ENCODE results near the gene TEKT5. TPM values are rescaled to one million over a fixed set of nuclear protein-coding genes. Genes with fewer than 3 reads are reported as not detected.

The TEKT5 gene
- total and polyA plus RNA-seq, 9 of the 15 experiments (the other 6 are each of a cell fraction or from before 2014, with no cell fraction given), result 0.10 to 0.19 TPM; not detected in 7

DNA sequence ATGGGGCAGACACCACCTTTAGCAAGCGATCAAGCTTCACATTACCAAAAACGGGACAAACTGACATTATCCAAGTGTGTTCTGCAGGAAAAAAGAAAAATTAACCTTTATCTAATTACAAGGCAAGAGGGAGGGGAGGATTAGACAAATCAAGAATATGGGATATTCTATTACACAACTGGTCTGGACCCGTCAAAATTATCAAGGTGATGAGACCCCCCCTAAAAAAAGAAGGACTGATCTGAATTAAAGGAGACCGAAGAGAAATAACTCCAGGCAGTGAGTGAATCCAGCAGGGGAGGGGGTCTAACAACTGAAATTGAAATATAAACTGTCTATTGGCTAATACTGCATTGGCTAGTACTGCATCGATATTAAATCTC lies 48.5 kb upstream of the TEKT5 start:
- Histone ChIP-seq H3K36me3 (ENCODE audit: control insufficient read depth, insufficient read depth, low read length) (peaks cover 28% of the 10 kb centered on the region; the same call in 2 of the 3 replicates), H3K4me1 (replicated peaks in 1 of 2; ENCODE audit: control insufficient read depth in 2 of 2, insufficient read depth in 2 of 2, low read length in 2 of 2) (peaks cover 30 to 31% of the 10 kb centered on the region in 2 experiments), H3K27me3 (ENCODE audit: control insufficient read depth in 2 of 2, insufficient read depth in 2 of 2, low read length in 2 of 2) (no peaks in the 10 kb centered on the region), H3K9ac (ENCODE audit: insufficient read depth in 1 of 2, low read depth in 2 of 2, low read length in 2 of 2) (peak overlapping the region in 1 of 2 experiments; percentile 95; a peak in 3 of 4 replicates), H3K4me2 (ENCODE audit: insufficient read depth, low read length) (peak overlapping the region; percentile 81), H3K79me2 (ENCODE audit: control insufficient read depth, insufficient read depth, low read length) (peaks cover 9% of the 10 kb centered on the region; the same call in 2 of the 3 replicates), H2AFZ (ENCODE audit: low read depth, low read length) (peak overlapping the region; percentile 98), H3K4me3 (peak overlapping the region; percentile 66), H3K9me1 (ENCODE audit: control insufficient read depth, insufficient read depth, low read length) (no peaks in the 10 kb centered on the region), H3K27ac (ENCODE audit: extremely low read depth, low read depth, low read length) (peak overlapping the region; percentile 99), H4K20me1 (replicated peaks; ENCODE audit: control insufficient read depth, insufficient read depth, low read length) (no peaks in the 10 kb centered on the region), H3K9me3 (replicated peaks; ENCODE audit: control insufficient read depth, insufficient read depth, low read depth, low read length) (no peaks in the 10 kb centered on the region)
- FAIRE-seq (no peak), DNase-seq (ENCODE audit: extremely low read depth in 1 of 4, low spot score in 3 of 4) (no peak), ATAC-seq (no peak)
- in situ Hi-C loops (cut with MboI) (loop anchor here (5.0 kb wide), 1 partner anchor 491 kb away; no protein-coding TSS in a partner anchor), intact Hi-C loops (cut with micrococcal nuclease) (no loop called here)
- WGBS (ENCODE audit: insufficient coverage, low coverage, missing lambda C conversion rate), result 9% methylated on average over 5 of the region's 5 CpGs
- POLR2A ChIA-PET, result interaction anchor here (1.9 kb wide), 1 partner anchor 10 kb away, joined by 21 read pairs; no protein-coding TSS in a partner anchor
- CTCF ChIA-PET (ENCODE audit: low intra/inter-chr PET ratio), result no interaction called here
- no peak for TF ChIP-seq CEBPG (CRISPR knock-in tag; IDR thresholded peaks at IDR 0.05)
- peak in 1 of 2 experiments; percentile 39; a peak in 2 of 4 replicates for TF ChIP-seq CEBPG (tag; conservative IDR thresholded peaks at IDR 0.05 in 1 of 2, IDR thresholded peaks at IDR 0.05 in 1 of 2)
- peak; percentile 18; the same call in 1 of the 2 replicates for TF ChIP-seq CEBPB (tag; IDR thresholded peaks at IDR 0.05)
- TF ChIP-seq, protein P1, sequence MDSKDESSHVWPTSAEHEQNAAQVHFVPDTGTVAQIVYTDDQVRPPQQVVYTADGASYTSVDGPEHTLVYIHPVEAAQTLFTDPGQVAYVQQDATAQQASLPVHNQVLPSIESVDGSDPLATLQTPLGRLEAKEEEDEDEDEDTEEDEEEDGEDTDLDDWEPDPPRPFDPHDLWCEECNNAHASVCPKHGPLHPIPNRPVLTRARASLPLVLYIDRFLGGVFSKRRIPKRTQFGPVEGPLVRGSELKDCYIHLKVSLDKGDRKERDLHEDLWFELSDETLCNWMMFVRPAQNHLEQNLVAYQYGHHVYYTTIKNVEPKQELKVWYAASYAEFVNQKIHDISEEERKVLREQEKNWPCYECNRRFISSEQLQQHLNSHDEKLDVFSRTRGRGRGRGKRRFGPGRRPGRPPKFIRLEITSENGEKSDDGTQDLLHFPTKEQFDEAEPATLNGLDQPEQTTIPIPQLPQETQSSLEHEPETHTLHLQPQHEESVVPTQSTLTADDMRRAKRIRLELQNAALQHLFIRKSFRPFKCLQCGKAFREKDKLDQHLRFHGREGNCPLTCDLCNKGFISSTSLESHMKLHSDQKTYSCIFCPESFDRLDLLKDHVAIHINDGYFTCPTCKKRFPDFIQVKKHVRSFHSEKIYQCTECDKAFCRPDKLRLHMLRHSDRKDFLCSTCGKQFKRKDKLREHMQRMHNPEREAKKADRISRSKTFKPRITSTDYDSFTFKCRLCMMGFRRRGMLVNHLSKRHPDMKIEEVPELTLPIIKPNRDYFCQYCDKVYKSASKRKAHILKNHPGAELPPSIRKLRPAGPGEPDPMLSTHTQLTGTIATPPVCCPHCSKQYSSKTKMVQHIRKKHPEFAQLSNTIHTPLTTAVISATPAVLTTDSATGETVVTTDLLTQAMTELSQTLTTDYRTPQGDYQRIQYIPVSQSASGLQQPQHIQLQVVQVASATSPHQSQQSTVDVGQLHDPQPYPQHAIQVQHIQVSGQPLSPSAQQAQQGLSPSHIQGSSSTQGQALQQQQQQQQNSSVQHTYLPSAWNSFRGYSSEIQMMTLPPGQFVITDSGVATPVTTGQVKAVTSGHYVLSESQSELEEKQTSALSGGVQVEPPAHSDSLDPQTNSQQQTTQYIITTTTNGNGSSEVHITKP (IDR thresholded peaks at IDR 0.05; ENCODE audit: partially characterized antibody), result peak; percentile 67
- no peak for TF ChIP-seq PHF8 (IDR thresholded peaks at IDR 0.05; ENCODE audit: borderline replicate concordance, low read length)
- TF ChIP-seq TBL1XR1 (IDR thresholded peaks at IDR 0.05; ENCODE audit: low read length in 2 of 2), result no peak
- TF ChIP-seq DPF2 (IDR thresholded peaks at IDR 0.05), result 0 out of 2 replicates have a peak, but pooled peaks have one; percentile 8
- BruUV-seq (replicated peaks), result no TSS peak
